ENCODE data around the gene GPX1.

GRCh38 chr3:49352281-49352680, 5.9 kb downstream of the GPX1 start:
- TF ChIP-seq POLR2A (IDR thresholded peaks at IDR 0.05) (no peak), CTCF (IDR thresholded peaks at IDR 0.05) (no peak)

Measured in thyroid gland (tissue), 4 donors.